Small intestine (tissue), 7 donors: Measurements from ENCODE around the gene WBP2. TPM values are rescaled to one million over a fixed set of nuclear protein-coding genes. Genes with fewer than 3 reads are reported as not detected.

Experiments
- DNase-seq, 2 donors: peaks; one replicate each; pipeline versions ENCODE4 v3.0.0 to v3.0.0-alpha.2; 2013
- FAIRE-seq: peaks from 2 replicates; lab custom pipeline; 2012; peaks lifted over from hg19 to GRCh38; lab: Jason Lieb, UNC
- H3K27ac ChIP-seq, 3 donors: one replicate each; pipeline ENCODE4 v1.5.1; 2013; ENCODE audit warnings: low read length in 2 of 3, mild to moderate bottlenecking in 2 of 3, control low read depth in 1 of 3, inconsistent platforms in 1 of 3, low read depth in 1 of 3, moderate library complexity in 1 of 3
- H3K27me3 ChIP-seq, 3 donors: one replicate each; pipeline ENCODE4 v1.6.1; 2013; ENCODE audit warnings: low read length in 3 of 3, inconsistent platforms in 1 of 3; ENCODE audit not compliant: control insufficient read depth in 3 of 3, insufficient read depth in 3 of 3
- H3K36me3 ChIP-seq, 3 donors: one replicate each; pipeline ENCODE4 v1.6.1; 2013; ENCODE audit warnings: low read length in 3 of 3, inconsistent platforms in 1 of 3, low read depth in 1 of 3, mild to moderate bottlenecking in 1 of 3, moderate library complexity in 1 of 3; ENCODE audit not compliant: control insufficient read depth in 3 of 3, insufficient read depth in 2 of 3
- H3K4me1 ChIP-seq, 3 donors: one replicate each; pipeline ENCODE4 v1.6.1; 2013; ENCODE audit warnings: low read length in 2 of 3, inconsistent platforms in 1 of 3, low read depth in 1 of 3, mild to moderate bottlenecking in 1 of 3, moderate library complexity in 1 of 3; ENCODE audit not compliant: control insufficient read depth in 3 of 3, insufficient read depth in 2 of 3
- H3K4me3 ChIP-seq, 3 donors: one replicate each; pipeline ENCODE4 v1.5.1; 2013; ENCODE audit warnings: low read length in 3 of 3, control low read depth in 1 of 3, inconsistent platforms in 1 of 3, low read depth in 1 of 3, mild to moderate bottlenecking in 1 of 3, moderate library complexity in 1 of 3
- H3K9me3 ChIP-seq, 2 donors: one replicate each; pipeline ENCODE4 v1.6.1; 2013; ENCODE audit warnings: low read depth in 1 of 2, low read length in 1 of 2; ENCODE audit not compliant: control insufficient read depth in 2 of 2, insufficient read depth in 1 of 2
- WGBS, 3 donors: extraction: QIAGEN DNeasy Blood & Tissue Kit; methylation state at CpG; one replicate each; pipeline ENCODE4 v1.1.7; 2013; 5-methylcytosine and 5-hydroxymethylcytosine counted together
- polyA plus RNA-seq, 4 donors: library from polyadenylated mRNA; stranded (reverse) in 3 of 4; unstranded in 1 of 4; fragments of 200-250 nt in 3 of 4; fragments of 120-200 nt in 1 of 4; gene quantifications; one replicate each; pipeline versions ENCODE4 v1.2.1 to v1.2.3, GENCODE V29; 2013
- donor health status: healthy with polysubstance abuse.
- donor health status: control.
- donor health status: control.
- donor health status: Bipolar disorder and iron deficiency.
- donor health status: healthy.

The WBP2 gene
- polyA plus RNA-seq, 4 donors = 68.4 to 121 (median 99.8) TPM

DNA sequence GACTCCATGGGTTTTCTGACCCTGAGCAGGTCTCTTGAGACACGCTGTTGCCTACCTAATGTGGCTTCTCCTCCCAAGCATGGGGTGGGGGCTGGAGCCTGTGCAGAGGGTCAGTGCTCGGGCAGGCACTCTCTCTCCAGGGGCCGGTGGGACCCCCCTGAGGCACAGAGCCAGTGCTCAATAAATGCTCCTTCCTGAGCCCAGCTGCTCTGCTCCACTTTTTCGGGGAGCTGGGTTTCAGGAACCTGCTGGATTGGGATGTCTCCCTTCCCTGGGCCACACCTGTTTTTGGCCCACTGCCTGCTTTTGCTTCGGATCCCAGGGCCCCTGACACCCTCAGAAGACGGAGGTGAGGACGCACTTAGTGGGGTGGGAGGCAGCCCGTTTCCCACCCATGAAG lies 42.9 kb upstream of the WBP2 start:
- no peak for FAIRE-seq
- Histone ChIP-seq H3K4me1 (peaks cover 0 to 31% (median 2%) of the 10 kb centered on the region in 3 donors), H3K9me3 (no peaks in the 10 kb centered on the region), H3K4me3 (no peak overlapping the region), H3K27me3 (no peaks in the 10 kb centered on the region), H3K36me3 (peaks cover 4 to 79% (median 8%) of the 10 kb centered on the region in 3 donors), H3K27ac (no peak overlapping the region)
- 76 to 88% (median 84%) methylated on average over 8 of the region's 8 CpGs for WGBS, 3 donors
- no peak for DNase-seq

DNA sequence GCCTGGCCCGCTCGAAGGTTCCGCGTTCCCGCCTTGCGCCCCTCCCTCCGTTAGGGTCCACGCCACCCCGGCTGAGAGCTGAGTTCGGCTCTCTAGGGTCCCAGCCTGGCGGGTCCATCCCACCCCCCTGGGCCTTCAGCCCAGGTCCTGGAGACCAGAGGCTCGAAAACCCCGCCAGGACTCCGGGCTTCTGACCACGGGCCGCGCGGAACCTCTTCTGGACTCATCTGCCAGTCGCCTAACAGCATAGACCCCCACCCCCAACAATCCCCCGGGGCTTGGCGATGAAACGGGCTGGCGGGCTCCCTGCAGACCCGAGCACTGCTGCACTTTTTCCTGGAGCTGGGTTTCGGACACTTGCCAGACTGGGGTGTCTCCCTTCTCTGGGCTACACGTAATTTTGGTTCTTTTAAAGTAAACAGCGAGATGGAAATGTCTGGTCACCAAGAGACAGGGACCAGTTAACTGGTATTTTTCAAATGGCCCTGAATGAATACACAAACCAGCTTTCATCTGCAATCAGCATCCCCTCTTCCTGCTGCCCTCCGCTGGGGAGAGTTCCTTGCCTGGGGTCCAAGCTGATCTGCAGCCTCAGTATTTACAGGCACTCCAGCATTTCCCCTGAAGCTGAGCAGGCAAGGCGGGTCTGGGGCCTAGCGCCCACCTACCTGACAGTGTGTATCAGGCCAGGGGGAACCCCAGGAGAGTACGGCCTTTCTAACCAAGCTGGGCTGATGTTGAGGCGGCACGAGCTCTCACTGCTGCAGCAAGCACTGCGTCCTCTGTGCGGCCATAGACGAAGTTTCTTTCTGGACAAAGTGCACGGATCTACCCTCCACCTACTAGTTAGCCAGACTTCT lies 42.3 kb upstream of the WBP2 start:
- peak overlapping the region; percentile 61 to 95 (median 93) for H3K27ac ChIP-seq

DNA sequence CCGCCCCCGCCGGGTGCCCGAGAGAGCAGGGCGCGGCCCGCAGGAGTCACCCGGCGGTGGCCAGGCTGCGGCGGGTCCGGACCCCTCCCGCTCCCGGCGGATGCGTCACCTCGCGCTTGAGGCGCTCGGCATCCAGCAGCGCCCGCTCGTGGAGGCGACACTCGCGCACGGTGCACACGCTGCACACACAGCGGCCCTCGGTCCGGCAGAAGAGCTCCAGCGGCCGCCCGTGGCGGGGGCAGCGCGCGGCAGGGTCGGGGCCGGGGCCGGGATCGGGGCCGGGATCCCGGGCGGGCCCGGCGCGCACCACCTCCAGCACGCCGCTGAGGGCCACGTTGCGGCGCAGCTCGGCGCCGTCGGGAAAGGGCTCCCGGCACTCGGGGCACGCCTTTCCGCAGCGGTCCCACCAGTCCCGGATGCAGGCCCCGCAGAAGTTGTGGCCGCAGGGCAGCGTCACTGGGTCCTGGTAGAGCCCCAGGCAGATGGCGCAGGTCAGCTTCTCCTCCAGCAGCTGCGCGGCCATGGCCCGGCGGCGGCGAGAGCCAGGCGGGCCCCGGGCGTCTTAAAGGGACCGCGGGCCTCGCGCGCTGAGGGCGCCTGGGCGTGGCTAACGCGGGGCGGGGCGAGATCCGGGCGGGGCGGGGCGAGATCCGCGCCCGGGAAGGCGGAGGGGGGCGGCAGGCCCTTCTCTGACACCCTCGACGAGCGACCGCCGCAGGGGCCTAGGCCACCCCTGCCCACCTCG lies 41.5 kb upstream of the WBP2 start, which contains the start of gene TRIM65:
TRIM65 (minus strand) TSS at position 537 of the 745 bp plus-strand sequence; CDS start at position 523, 14 bp downstream.
- peak within 1 kb of the TSS; percentile 72 to 86 (median 77) for H3K4me3 ChIP-seq
- no peaks in the 10 kb centered on the region for H3K27me3 ChIP-seq
- peaks cover 0 to 46% (median 2%) of the 10 kb centered on the region in 3 donors for H3K4me1 ChIP-seq
- DNase-seq (peak; percentile 82 to 93), FAIRE-seq (no peak)
- no peaks in the 10 kb centered on the region for H3K9me3 ChIP-seq
- H3K27ac ChIP-seq = peak within 1 kb of the TSS; percentile 90 to 95 (median 93)
- 0 to 1% (median 0%) methylated on average over 47 to 102 of the region's 102 CpGs for WGBS, 3 donors
- peaks cover 4 to 79% (median 8%) of the 10 kb centered on the region in 3 donors for H3K36me3 ChIP-seq

More for the DNA sequence above, 42.3 kb upstream of the WBP2 start:
- Histone ChIP-seq H3K4me1 (peaks cover 0 to 38% (median 2%) of the 10 kb centered on the region in 3 donors), H3K4me3 (peak overlapping the region; percentile 72 to 86 (median 77)), H3K9me3 (no peaks in the 10 kb centered on the region), H3K36me3 (peaks cover 4 to 79% (median 8%) of the 10 kb centered on the region in 3 donors), H3K27me3 (no peaks in the 10 kb centered on the region)
- FAIRE-seq (no peak), DNase-seq (no peak)
- 51 to 76% (median 64%) methylated on average over 30 to 37 of the region's 37 CpGs for WGBS, 3 donors

DNA sequence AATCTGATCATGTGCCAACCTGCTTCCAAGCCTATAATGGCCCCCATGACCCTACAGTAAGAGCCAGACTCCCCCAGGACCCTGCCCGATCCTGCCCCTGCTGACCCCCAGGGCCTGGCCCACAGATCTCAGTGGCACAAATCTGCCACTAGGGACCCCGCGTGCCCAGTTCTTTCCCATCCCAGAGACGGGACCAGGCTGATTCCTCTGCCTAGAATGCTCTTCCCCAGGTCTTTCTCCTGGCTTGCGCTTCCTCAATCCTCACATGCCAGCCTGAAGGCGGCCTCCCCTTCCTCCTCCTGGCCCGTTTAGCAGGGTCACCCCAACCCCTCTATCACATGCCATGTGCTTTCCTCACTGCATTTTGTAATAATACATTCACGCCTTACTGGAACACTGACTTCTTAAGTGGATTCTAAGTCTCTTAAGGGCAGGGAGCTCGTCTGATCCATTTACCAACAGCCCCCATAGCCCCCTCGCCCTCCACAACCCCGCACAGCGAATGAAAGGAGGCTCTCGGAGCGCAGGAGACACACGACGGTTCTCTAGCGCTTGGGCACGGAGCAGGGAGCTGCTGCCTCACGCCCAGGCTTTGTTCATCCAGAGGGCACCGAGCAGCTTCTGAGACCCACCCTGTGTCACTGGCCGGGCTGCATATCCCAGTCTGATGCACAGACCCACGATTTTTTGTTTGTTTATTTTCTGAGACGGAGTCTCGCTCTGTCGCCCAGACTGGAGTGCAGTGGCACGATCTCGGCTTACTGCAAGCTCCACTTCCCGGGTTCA lies 40.4 kb upstream of the WBP2 start:
- Histone ChIP-seq H3K4me1 (peaks cover 0 to 54% (median 2%) of the 10 kb centered on the region in 3 donors), H3K4me3 (peak overlapping the region; percentile 3 to 86 (median 72)), H3K27me3 (no peaks in the 10 kb centered on the region), H3K27ac (peak overlapping the region in 2 of 3 donors; percentile 18 to 90), H3K9me3 (no peaks in the 10 kb centered on the region), H3K36me3 (peaks cover 5 to 79% (median 7%) of the 10 kb centered on the region in 3 donors)
- no peak for FAIRE-seq
- DNase-seq = no peak
- 14 to 25% (median 23%) methylated on average over 26 to 28 of the region's 28 CpGs for WGBS, 3 donors

DNA sequence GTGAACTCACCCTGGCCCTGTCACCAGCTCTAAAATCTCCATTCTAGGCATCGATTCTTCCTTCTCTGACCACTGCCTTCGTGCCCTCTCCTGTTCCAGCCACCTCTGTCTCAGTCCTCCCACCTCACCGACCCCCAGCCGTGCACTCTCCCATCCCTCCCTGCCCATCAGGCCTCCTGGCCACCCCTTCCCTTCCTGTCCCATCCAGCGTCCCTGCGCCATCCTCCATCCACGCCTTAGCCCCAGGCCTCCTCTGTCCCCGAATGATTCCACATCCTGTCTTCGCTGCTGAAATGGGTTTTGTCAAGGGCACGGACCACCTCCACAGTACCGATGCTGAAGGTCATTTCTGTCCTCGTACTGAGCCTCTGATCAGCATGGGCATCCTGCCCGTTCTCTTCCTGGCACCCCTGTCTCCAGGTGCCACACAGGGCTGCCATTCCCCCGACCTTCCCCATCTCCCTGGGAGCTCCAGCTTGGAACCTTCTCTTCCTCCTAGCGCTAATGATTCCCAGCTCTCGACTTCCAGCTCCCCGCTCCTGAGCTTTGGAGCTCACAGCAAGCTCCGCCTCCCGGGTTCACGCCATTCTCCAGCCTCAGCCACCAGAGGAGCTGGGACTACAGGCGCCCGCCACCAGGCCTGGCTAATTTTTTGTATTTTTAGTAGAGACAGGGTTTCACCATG lies 39.1 kb upstream of the WBP2 start:
- no peak for FAIRE-seq
- 79 to 84% (median 83%) methylated on average over 22 of the region's 22 CpGs for WGBS, 3 donors
- H3K36me3 ChIP-seq = peaks cover 5 to 79% (median 7%) of the 10 kb centered on the region in 3 donors

DNA sequence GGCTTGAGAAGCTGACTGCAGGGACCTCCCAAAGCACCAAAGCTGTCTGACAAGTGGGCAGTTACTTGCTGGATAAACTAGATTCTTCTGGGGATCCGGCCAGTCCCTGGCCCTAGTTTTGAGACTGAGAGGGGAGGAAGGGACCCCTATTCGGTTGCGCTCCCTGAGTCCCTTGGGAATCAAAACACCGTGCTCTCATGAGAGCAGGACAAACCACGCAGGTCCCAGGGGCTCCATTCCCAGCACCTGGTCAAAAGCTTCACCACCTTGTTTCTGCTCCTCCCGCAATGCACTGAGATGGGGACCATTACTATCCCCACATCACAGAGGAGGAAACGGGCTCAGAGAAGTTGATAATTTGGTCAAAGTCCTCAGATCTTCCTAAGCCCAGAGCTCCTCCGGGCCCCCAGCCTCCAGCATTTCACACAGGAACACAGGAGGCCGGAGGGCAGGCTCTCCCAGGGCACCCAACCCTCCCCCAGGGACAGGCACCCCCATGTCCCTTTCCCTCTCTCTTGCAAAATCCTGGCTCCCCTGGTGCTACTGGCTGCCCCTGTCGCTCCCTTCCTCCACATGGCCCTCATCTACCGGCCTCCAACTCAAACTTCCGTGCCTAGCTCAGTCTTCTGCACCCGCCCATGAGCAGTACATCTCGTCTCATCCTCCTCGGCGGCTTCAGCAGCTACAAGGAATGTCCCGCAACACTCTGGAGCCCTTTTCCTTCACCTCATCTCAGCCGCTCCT lies 38.3 kb upstream of the WBP2 start:
- peaks cover 0 to 54% (median 2%) of the 10 kb centered on the region in 3 donors for H3K4me1 ChIP-seq
- H3K36me3 ChIP-seq = peaks cover 4 to 75% (median 4%) of the 10 kb centered on the region in 3 donors
- H3K9me3 ChIP-seq = no peaks in the 10 kb centered on the region
- no peak for FAIRE-seq
- H3K27ac ChIP-seq = no peak overlapping the region
- DNase-seq = no peak
- no peak overlapping the region for H3K4me3 ChIP-seq
- WGBS, 3 donors = 86 to 89% (median 88%) methylated on average over 18 of the region's 18 CpGs
- H3K27me3 ChIP-seq = no peaks in the 10 kb centered on the region

More for the DNA sequence above, 39.1 kb upstream of the WBP2 start:
- peaks cover 0 to 54% (median 2%) of the 10 kb centered on the region in 3 donors for H3K4me1 ChIP-seq
- H3K4me3 ChIP-seq = no peak overlapping the region
- no peaks in the 10 kb centered on the region for H3K27me3 ChIP-seq
- DNase-seq = no peak
- H3K9me3 ChIP-seq = no peaks in the 10 kb centered on the region
- no peak overlapping the region for H3K27ac ChIP-seq

DNA sequence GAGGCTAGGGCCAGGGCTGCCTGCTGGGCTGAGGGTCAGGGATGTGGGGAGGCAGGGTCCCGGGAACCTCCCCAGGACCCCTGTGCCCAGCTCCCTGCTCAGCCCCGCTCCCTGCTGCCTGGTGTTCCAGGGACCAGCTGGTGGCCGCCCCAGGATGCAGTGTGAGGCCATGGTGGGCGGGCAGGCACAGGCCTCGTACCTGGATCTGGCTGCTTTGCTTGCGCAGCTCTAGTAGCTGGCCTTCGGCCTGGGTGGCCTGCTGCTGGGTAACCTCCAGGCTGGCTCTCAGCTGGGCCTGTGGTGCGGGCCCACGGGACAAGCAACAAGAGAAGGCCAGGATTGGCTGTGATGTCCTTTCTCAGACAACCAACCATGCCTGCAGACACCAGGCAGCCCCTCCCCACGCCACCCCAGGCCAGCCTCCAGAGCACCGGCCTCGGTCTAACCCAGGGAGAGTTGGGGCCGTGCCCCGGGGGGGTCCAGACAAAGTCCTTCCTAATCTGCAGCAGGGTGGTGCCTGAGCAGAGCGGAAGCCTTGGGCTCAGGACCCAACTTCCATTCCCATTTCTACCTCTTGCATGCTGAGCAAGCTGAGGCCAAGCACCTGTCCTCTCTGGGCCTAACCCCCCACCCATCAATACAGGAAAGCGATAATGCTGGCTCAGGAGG lies 37.6 kb upstream of the WBP2 start:
- H3K4me1 ChIP-seq = peaks cover 0 to 54% (median 2%) of the 10 kb centered on the region in 3 donors
- no peaks in the 10 kb centered on the region for H3K27me3 ChIP-seq
- peaks cover 0 to 69% (median 3%) of the 10 kb centered on the region in 3 donors for H3K36me3 ChIP-seq
- no peaks in the 10 kb centered on the region for H3K9me3 ChIP-seq
- no peak overlapping the region for H3K27ac ChIP-seq
- DNase-seq = no peak
- 83 to 87% (median 85%) methylated on average over 11 to 16 of the region's 16 CpGs for WGBS, 3 donors
- FAIRE-seq = no peak
- no peak overlapping the region for H3K4me3 ChIP-seq
